ENCODE results near the gene HTR6.

GRCh38 chr1:19647643-19648042 is 17.0 kb upstream of the HTR6 start:
- TF ChIP-seq CTCF (IDR thresholded peaks at IDR 0.05) (no peak), POLR2A (IDR thresholded peaks at IDR 0.05) (no peak)

All from uterus (tissue), 2 donors.